GM18519 (cell line): ENCODE results near the gene GNAI2.

ENCODE experiments used
- ATAC-seq: cut with Tn5 transposase; IDR thresholded peaks from one replicate; pipeline ENCODE4 v1.9.1; 2021; ENCODE audit warnings: mild to moderate bottlenecking, moderate library complexity; ENCODE audit not compliant: unreplicated experiment, low FRiP score

GNAI2 gene

DNA sequence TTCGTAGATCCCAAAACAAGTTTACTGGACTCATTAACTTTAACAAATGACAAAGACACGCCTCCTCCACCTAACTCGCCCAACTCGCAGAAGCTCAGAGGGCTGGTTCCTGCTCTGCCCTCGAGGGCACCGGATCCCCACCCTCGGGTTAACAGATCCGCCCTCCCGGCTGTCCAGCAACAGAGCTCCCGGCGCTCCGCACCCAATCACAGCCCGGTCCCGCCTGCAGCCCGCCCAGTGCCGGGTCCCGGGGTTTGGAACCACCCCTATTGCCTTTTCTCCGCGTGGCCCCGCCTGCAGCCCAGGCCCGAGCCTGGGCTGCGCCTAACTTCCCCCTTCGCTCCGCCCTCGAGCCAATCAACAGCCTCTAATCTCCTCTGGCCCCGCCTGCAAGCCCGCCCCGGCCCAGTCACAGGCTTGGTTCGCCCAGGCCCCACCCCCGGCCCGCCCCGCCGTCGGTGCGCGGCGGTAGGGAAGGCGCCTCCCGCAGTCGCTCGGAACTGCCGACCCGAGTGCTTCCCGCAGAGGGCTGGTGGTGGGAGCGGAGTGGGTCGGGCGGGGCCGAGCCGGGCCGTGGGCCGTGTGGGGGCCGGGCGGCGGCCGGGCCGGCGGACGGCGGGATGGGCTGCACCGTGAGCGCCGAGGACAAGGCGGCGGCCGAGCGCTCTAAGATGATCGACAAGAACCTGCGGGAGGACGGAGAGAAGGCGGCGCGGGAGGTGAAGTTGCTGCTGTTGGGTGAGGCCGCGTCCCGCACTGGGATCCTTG lies at the start of gene GNAI2:
GNAI2 (plus strand) TSS at position 489 of the 768 bp plus-strand sequence; CDS start at position 621, 132 bp downstream.
- peak; percentile 88 for ATAC-seq

DNA sequence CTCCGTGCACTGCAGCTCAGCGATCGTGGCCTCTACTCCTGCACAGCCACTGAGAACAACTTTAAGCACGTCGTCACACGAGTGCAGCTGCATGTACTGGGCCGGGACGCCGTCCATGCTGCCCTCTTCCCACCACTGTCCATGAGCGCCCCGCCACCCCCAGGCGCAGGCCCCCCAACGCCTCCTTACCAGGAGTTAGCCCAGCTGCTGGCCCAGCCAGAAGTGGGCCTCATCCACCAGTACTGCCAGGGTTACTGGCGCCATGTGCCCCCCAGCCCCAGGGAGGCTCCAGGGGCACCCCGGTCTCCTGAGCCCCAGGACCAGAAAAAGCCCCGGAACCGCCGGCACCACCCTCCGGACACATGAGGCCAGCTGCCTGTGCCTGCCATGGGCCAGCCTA lies 48.3 kb upstream of the GNAI2 start:
- no peak for ATAC-seq

DNA sequence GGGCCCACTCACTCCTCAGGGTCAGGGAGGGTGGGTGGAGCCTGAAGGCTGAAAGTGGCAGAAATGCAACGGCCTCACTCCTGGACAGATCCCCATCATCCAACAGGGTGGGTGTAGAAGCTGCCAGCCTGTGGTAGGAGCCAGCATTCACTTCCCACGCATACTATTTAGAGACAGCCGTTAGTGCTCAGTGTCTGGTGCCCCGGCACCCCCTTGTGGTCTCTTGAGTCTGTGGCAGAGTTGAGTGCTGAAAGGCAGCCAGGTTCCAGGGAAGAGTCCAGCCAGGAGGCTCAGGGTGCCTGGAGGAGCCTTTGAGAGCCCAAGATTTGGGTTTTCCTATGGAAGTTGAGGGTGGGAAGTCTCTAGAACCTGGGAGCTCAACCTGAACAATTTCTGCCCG lies 46.7 kb upstream of the GNAI2 start:
- no peak for ATAC-seq

DNA sequence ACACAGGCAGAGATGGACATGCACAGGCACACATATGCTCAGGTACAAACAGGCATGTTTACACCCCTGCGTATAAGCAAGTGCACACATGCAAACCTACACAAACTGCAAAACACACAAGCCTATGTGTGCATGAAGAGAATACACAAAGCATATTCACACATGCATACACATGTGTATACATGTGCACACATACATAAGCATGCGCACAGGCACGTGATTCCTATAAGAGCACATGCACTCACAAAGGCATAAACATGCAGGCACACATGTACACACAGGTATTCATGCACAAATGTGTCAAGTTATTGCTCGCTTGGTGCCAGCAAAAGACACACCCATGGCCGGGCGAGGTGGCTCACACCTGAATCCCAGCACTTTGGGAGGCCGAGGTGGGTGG lies 46.0 kb upstream of the GNAI2 start:
- ATAC-seq, result no peak

DNA sequence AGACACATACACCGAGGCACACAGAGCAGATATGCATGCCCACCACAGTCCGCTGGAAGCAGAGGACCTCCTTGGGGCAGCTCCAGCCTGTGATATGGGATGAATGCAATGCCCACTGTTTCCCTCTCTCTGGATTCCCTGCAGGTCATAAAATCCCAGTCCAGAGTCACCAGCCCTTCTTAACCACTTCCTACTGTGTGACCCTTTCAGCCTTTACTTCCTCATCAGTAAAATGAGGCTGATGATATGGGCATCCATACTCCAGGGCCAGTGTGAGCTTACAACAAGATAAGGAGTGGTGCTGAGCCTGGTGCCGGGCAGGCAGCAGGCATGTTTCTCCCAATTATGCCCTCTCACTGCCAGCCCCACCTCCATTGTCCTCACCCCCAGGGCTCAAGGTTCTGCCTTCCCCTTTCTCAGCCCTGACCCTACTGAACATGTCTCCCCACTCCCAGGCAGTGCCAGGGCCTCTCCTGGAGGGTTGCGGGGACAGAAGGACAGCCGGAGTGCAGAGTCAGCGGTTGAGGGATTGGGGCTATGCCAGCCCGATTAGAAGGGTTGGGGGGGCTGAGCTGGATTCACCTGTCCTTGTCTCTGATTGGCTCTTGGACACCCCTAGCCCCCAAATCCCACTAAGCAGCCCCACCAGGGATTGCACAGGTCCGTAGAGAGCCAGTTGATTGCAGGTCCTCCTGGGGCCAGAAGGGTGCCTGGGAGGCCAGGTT lies 44.9 kb upstream of the GNAI2 start, which contains the start of gene GNAT1:
GNAT1 (plus strand) TSS at position 675 of the 725 bp plus-strand sequence. CDS start 116 bp downstream, outside the sequence.
- no peak for ATAC-seq

DNA sequence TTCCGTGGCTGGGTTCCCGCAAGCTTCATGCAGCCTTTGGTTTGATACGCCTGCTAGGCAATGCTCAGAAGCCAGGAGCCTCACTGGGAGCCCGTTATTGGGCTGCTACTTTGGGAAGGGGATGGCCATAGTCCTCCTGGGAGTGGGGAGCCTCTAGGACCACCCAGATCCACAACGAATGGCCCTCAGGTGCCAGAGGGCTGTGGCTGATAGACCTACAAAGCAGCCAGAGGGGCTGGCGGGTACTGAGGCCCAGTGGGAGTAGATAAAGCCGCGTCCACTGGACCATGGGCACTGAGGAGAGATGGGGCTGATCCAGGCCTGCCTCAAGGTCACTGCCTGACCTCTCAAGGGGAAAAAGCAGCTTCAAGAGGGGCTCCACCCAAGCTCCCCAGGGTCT lies 43.9 kb upstream of the GNAI2 start:
- no peak for ATAC-seq

DNA sequence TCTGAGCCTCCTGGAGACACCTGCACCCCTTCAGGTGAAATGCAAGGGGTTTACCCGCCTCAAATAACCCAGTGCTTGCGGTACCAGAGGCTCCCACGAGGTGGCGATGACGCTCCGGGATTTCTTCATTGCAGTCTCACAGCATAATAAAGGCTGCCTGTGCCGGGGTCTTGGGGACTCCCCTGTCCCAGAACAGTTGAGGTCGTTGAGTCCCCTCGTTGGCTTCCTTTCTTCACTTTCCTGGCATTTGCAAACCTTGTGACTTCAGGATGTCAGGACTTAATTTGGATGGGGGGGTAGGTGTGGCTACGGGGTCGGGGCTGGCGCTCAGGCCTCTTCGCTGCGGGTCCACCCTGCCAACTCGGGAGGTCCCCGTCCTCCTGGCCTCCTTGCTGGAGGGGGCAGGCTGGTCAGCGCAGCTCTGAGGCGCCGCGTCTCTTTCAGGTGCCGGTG lies 43.3 kb upstream of the GNAI2 start:
- no peak for ATAC-seq

DNA sequence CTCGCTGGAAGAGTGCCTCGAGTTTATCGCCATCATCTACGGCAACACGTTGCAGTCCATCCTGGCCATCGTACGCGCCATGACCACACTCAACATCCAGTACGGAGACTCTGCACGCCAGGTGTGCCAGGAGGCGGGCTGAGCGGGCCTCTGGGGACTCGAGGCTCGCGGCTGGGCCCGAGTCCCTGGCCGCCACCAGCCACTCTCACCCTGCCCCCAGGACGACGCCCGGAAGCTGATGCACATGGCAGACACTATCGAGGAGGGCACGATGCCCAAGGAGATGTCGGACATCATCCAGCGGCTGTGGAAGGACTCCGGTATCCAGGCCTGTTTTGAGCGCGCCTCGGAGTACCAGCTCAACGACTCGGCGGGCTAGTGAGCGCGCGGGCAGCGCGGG lies 42.7 kb upstream of the GNAI2 start:
- no peak for ATAC-seq

DNA sequence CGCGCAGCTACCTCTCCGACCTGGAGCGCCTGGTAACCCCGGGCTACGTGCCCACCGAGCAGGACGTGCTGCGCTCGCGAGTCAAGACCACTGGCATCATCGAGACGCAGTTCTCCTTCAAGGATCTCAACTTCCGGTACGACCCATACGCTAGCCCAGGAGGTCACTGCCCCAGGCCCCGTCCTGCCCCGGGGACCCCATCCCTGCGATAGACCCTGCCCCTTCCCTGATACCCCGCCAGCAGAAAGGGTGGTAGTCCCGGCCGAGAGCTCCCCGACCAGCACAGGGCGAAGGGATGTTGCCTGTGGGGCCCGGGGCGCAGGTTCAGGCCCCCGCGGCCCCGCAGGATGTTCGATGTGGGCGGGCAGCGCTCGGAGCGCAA lies 42.3 kb upstream of the GNAI2 start:
- ATAC-seq, result no peak

DNA sequence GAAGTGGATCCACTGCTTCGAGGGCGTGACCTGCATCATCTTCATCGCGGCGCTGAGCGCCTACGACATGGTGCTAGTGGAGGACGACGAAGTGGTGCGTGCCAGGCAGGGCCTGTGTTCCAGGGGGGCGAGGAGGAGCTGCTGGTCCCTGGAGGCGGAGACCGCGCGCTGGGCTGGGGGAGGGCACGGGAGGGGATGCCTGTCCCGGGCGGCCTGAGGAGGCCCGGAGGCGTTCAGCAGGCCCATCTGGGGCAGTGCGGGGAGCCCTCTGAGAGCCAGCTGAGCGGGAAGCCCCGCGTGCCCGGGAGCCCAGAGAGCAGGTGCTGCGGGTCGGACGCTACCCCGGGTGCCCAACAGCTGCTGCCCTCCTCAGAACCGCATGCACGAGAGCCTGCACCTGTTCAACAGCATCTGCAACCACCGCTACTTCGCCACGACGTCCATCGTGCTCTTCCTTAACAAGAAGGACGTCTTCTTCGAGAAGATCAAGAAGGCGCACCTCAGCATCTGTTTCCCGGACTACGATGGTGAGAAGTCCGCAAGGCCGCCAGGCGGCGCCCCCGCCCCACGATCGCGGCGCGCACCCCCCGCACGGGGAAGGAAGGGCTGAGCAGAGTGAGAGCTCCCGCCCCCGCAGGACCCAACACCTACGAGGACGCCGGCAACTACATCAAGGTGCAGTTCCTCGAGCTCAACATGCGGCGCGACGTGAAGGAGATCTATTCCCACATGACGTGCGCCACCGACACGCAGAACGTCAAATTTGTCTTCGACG lies 41.7 kb upstream of the GNAI2 start:
- ATAC-seq, result no peak

DNA sequence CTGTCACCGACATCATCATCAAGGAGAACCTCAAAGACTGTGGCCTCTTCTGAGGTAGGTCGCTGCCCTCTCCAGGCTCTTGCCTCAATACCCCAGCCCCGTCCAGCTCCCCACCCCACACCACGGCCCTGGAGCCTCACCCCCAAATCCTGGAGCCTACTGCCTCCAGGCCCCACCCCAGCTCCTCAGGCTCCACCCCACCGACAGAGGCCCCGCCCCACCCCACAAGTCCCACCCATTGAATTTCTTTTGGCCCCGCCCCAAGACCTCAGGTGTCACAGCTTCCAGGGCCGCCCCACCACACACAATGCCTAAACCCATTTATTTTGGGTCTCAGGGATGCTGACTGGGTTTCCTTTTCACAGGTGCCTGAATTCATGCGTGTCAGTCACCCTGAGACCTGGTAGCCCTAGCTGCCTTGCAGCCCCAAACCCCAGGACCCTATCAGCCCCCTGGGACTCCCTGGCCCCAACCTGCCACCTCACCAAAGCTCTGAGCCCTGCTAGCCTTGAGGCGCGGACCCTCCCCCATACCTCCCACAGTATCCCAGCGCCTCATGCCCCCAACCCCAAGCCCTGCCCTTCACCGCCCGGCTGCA lies 41.0 kb upstream of the GNAI2 start:
- no peak for ATAC-seq

DNA sequence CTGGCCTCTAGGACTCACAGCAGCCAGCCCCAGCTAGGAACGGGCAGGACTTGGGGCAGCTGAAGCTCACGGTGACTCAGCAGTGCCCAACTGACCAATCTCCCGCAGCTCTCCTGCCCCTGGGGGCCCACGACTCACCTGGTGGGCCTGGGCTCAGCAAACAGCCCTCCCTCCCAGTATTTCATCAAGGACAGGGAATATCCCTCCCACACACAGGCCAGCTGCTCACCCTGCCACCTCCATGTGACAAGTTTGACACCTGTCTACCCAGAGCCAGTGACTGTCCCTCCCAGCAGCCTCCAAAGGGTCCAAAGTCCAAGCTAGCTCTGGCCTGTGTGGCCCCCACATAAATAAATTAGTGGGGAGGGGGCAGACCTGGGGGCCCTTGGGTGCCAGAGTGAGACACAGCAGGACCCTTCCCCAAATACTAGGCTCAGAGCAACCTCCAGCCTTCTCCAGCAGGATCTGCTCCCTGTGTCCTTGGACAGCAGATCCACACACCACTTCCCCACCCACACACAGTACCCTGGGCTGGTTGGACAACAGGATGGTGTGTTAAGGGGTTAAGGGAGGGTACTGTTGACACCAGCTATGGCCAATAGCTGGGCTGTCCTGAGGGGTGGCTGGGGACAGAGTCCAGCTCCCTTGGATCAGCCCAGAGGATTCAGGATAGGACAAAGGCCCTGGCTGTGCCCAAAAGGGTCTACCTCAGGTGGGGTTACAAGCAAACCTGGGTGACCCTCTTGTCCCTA lies 40.3 kb upstream of the GNAI2 start:
- no peak for ATAC-seq

DNA sequence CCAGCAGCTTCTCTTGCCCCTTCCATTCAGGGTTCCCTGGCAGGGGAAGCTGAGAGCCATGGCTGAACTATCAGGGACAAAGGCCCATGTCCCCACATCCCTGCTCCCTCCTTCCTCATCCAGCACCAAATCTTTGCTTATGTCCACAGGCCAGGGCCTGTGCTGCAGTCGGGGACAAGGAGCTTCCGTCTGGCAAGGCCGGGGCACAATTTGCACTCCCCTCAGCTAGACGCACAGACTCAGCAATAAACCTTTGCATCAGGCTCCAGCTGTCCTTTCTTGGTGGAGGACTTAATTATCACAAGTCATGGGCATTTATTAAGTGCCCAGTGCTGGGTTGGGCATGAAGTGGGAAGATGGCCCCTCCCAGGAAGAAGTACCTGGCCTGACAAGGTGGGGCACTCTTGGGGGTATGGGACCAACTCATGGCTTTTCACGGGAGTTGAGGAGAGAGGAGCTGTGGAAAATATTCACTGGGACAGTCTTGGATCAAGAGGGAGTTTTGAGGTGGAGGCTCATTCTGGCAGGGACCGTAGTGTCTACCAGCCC lies 39.7 kb upstream of the GNAI2 start:
- no peak for ATAC-seq

DNA sequence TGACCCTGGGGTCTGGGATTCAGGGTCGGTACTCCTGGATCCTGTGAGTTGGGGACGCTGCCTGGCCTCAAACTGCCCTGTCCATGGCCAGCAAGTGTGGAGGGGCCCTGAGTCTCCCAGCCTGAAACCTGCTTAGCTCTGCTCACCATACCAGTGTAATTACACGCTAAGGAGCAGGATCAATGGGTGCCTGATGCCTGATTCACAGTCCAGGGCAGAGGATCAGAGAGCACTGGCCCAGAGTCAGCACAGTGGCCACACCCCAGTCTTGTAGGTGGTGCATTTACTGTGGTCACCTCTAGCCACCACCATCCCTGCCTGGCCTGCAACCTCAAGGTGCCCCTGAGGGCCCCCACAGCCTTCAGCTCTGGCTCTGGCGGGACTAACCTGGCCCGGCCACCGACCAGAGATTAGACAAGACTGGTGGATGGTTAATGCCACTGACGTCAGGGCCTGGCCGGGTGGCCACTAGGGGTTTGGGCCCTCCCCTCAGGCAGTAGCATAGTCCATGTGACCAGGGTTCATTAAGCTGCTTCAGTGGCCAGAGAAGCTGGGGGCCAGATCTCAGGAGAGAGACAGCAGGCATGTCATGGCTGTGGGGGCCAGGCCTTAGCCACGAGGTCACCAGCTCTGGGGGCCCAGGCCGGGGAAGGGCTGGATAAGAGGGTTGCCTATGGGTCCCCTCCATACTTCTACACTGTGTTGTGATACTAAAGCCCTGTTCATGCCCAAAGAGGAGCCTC lies 34.3 kb upstream of the GNAI2 start:
- no peak for ATAC-seq

DNA sequence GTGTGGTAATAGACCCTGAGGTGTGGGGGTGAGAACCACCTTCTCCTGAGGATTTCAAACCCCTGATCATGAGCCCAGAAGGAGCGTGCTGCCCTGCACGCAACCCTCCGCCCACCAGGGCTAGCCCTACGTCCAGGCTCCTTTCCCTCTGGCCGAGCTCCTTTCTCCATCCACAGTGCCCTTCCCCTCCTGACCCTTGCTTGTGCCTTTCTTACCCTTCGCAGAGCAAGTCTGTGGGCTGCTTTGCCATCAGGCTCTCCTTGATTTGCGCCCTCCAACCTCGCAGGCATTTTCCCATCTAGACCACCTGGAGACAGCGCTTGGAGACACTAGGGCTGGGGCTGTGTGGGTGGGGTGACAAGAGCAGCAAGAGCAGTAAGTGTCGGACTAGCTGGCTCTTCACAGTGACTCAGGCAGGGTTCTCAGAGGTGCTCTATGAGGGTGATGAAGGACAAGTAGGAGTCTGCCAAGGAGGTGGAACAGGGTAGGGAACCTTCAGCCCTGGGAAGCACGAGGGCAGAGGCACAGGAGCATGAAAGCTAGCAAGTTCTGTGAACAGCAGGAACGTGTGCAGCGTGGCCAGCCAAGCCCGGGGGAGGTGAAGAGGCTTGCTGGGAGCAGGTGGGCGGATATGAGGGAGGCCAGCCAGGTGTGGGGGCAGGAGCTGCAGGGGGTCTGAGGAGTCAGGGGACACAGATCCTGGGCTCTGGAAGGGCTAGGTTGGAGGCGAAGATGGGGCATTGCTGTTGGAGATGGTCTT lies 33.5 kb upstream of the GNAI2 start:
- no peak for ATAC-seq

DNA sequence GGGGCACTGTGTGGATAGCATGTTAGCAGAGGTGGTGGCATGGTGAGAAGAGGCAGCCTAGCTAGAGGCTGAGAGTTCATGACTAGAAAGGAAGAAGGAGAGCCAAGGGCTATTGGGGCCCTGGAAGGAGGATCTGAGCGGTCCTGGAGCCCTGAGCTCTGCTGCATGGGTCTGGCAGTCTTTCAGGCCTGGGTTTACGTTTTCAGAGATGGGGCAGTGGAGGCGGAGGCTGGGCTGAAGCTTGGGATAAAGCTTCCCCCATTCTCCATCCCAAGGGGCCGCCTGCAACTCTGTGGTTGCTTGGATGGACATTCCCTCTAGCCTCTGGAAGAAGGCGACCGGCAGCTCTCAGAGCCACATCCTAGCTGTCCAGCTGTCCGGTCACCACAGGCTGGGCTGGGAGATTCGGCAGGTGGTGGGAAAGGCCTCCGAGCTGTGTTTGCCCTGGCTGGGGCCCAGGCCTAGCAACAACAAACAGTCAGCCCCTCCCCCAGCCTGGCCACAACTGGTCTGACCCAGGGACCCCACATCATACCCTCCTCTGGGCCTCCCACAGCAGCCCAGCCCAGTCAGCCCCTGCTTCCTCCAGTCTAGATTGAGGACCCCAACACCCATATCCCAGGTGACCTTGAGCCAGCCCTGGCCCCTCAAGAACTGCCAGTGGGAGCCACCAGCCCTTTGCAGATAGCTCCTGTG lies 32.7 kb upstream of the GNAI2 start:
- no peak for ATAC-seq
